Activated T-cell treated with anti-CD3 and anti-CD28 coated beads, Interleukin-2, amount 50 U/mL, for 48 hours (primary cell): ENCODE results near the gene CACNB1.
"Not testable (repeated sequence)": the region's sequence is repeated elsewhere in the genome, so short reads cannot be mapped to it uniquely, and the experiment has no call there.

Experiments used
- DNase-seq, 2 experiments: peaks; one replicate each; pipeline ENCODE4 v3.0.0-alpha.2; 2020

Gene CACNB1

DNA sequence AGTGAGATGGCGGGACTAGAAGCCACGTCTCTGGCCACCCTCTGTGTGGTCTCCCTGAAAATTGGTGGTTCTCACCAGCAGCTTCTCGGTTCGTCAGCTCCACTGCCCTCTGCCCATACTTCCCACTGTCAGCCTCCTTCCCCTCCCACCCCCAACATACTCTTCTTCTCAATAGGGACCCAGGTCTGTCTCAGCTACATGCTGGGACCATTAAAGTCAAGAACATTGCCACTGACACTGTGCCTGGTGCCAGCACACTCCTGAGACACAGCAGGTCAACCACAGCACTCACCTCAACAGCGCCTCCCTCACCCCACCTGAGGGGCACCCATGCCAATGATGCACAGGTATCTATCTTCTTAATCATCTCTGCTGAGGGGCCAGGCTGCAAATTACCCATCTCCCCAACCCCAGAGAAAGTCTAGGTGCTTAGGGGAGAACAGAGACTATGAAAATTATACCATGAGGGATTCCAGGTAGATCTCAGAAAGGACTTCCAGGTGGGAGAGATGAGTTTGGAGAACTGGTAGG lies 47.3 kb downstream of the CACNB1 start:
- DNase-seq, result no peak

DNA sequence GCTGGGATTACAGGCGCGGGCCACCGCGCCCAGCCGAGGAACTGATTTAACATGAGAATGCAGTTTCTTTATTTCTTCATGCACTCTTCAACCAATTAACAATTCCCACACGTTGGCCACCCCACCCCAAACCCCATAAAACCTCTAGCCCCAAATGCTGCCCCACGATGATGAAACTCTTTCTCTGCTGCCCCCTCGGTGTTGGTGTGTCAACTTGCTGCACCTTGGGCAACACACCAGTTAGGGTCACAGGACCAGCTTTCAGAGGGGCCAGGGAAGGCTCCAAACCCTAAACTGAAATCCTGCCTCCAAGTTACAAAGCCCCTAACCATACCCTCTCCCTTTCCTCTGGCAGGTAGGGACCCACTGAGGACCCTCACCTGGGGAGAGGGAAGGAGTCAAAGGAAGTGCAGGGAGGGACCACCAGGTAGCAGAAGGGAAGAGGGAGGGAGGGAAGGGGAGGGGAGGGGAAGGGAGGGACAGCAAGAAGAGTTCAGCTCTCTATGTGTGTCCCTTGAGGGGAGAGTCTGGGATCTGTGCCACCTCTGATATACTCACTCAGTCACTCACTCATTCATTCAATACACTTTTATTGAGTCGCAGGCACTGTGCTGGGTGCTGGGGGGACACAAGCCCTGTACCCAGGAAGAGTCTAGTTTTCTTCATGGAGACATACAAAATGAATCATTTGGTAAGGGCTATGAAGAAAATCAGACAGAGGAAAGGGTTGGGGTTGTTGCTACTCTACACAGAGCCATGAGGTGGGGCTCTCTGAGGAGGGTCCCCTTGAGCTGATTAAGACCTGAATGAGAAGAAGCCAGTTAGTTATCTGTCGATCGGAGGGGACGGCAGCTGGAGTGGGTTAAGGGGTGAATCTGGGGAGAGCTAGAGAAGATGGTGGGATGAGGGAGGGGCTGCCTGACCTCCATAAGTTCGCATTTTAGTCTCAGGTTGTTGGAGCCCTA lies 50.0 kb downstream of the CACNB1 start:
- no peak for DNase-seq

- no peak for DNase-seq
Measured at GRCh38 chr17:39146273-39146672, 51.2 kb downstream of the CACNB1 start.

DNA sequence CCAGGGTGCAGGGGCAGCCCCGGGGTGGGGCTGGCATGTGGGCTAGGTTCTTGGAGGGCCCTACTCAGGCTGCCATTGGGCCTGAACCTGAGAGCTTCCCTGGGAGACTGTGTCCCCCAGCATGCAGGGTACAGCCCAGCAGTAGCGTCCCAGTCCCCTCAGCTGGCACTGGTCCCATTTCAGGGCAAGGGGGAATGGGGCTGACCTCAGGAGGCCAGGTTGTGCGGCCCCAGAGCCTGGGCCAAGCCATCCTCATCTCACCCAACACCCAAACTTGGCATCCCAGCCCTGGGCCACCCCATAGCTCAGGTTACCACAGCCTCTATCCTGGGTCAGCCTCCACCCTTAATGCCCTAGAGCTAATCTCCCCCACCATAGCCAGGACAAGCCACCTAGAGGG lies 52.3 kb downstream of the CACNB1 start:
- DNase-seq, result no peak

DNA sequence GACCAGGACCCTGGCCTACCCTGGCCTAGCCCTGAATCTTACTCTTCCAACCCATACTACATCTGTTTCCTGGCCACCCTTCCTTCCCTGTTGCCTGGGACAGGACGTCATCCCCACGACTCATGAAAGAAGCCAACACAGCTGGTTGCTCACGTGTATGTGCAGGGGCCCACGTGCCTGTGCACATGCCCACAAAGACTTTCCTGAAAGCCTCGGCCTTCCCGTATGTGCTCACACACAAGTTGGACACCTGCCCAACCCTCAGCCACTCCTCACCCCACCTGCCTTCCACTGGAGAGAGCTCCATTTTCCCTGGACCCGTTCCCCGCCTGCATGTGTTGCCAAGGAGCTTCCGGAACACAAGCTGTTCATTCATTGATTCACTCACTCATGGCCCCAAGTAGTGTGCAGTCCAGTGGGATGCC lies 53.0 kb downstream of the CACNB1 start:
- DNase-seq, result no peak

- no peak for DNase-seq
Measured at GRCh38 chr17:39143552-39144093, 53.8 kb downstream of the CACNB1 start.

- DNase-seq, result no peak
Measured at GRCh38 chr17:39141915-39142664, 55.4 kb downstream of the CACNB1 start.

GRCh38 chr17:39141294-39141693 lies 56.2 kb downstream of the CACNB1 start:
- no peak for DNase-seq

DNA sequence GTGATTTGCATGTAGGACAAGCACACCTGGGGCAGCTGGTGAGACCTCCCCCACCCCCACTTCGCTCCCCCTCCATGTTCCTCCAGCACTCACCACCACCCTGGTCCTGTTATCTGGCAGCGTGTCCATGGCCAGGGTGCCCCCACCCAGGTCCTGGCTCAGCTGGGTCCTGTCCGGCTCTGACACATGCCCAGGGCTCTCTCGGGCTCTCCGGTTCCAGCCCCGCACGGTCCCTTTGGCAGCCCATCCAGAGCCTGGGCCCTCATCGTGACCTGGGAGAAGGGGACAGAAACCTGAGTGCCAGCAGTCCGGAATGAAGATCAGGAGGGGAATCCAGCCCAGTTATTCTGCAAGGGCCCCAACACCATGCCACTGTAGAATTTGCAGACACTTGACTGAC lies 57.9 kb downstream of the CACNB1 start:
- no peak for DNase-seq

- DNase-seq, result no peak
Measured at GRCh38 chr17:39139161-39139511, 58.3 kb downstream of the CACNB1 start.

DNA sequence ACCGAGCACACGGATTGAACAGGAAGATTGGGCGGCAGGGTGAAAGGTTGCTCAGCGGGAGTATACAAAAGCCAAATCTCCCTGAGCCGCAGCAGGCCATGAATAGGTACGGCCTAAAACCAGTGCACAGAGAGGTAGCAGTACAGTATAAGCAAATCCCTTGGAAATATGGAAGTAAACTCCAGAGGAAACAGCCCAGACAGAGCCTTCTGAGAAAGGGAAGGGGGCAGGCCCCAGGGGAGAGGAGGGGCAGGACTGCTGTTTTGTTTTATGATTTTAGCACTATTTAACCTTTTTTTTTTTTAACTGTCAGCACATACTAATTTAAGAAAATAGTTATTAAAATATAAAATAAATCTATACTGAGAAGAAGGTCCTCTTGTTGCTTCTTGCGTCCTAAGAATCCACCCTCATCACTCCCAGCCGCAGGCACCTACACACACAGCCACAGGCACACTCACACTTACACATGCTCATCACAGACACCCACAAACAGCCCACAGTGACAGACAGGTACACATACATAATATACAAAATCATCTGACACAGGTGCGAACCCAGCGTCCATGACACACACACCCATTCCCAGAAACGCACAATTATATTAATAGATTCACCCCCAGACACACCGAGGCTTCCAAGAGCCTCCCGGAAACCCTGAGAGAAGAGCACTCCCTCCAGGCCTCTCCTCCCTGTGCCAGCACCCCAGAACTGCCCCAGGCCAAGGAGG lies 58.9 kb downstream of the CACNB1 start:
- no peak for DNase-seq

DNA sequence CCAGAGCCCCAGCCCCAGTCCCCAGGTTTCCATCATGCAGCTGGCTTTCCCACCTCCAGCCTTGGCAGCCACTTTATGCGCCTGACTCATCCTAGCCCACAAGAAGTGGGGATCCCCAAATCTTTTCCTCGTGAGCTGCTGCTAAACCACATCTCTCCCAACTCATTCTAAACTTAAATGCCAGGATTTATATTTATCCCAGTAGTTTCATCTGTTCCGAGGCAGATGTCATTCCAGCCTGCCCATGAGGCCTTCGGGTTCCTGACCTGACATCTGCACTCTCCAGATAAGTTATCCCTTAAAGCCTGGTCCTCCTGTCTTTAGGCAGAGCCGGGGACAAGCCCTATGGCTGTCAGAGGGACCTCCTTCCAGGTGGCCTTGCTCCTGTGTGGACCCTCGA lies 62.6 kb downstream of the CACNB1 start:
- no peak for DNase-seq

- no peak for DNase-seq
Measured at GRCh38 chr17:39132192-39132610, 65.3 kb downstream of the CACNB1 start.

DNA sequence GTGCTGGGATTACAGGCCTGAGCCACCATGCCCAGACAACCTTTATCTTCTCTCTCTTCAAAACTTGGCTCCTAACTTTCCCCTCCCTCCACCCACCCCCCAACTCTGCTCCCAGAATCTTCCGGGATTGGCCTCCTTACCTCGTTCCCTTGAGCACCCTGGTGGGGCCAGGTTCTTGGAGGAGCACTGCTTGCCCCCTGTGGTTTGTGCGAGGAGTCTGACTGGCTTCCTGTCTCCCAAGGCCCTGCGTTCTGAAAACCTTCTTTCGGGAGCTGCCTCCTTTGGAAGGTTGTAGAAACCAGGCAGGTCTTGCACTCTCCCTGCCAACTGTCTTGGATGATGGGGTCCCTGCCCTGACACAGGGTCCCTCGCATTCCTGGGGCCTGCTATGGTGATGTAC lies 65.9 kb downstream of the CACNB1 start:
- no peak for DNase-seq

DNA sequence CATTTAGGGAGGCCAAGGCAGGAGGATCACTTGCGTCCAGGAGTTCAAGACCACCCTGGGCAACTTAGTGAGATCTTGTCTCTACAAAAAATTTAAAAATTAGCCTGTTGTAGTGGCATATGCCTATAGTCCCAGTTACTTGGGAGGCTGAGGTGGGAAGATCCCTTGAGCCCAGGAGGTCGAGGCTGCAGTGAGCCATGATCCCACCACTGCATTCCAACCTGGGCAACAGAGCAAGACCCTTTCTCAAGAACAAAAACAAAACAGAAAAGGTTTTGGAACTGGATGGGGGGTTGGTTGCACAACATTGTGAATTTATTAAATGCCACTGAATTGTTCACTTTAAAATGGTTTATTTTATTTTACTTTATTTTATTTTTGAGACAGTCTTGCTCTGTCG lies 67.3 kb downstream of the CACNB1 start:
- DNase-seq, result no peak

DNA sequence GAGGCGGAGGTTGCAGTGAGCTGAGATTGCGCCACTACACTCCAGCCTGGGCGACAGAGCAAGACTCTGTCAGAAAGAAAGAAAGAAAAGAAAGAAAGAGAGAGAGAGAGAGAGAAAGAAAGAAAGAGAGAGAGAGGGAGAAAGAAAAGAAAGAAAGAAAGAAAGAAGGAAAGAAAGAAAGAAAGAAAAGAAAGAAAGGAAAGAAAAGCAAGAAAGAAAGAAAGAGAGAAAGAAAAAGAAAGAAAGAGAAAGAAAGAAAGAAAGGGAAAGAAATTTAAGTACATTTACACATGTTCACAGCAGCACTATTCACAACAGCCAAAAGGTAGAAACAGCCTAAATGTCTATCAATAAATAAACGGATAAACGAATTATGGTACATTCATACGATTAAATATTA lies 67.9 kb downstream of the CACNB1 start:
- DNase-seq, result not testable (repeated sequence)

DNA sequence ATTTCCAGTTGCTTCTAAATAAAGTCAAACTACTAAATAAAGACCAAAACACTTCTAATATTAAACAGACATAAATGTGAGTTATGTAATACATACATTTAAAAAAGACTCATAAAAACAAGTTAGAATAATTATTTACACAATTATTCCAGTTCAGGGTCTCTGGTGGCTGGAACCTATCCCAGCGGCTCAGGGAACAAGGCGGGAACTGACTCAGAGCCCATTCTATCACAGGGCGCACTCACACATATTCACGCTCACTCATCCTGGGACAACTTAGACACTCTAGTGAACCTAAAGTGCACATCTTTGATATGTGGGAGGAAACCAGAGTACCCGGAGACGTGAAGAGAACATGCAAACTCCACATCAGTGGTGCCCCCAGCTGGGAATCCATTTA lies 71.0 kb downstream of the CACNB1 start:
- DNase-seq, result no peak

DNA sequence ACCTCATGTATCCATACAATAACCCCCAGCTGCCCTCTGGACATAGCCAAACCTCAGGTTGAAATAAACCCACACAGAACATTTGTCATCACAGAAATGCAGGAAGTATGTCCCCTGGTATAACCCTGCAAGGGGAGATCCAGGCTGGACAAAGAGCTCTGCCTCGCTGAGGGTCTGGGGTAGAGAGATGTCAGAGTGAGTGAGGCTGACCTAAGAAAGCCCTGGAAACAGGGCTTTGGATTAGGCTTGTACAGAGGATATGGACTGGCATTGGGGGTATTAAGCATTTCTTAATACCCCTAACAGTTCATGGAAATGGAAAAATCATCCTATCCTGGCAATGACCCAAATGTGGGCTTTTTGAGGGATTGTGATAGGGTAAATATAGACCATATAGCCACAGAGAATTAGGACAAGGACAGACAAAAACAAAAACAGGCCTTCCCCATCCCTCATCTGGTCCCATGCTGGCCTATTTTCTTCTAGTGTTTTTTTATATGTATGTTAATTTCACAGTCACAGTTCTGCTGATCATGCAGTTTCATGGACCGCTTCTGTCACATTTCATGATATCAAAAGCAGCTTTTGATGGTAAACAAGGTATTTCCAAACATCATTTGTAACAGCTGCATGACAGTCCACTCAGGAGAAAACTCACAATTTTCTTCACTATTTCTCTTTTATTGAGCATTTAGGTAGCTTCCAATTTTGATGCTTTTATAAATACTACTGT lies 72.2 kb downstream of the CACNB1 start:
- DNase-seq, result no peak

DNA sequence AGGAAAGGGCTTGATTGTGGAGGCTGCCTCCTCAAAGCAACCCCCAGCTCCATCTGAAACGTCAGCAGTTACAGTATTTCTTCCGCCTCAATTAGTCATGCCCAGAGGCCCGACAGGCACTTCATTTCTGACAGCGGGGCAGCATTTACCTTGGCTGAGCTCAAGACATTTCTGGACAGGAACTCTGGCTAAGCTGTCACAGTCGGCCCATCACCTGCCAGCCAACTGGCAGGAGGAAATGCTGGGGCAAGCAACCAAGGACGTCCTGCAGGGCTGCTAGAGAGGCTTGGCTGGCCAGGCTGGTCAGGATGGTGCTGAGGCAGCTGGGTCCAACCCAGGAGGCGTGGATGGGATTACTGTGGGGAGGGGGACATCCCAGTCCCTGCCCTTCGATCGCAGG lies 73.8 kb downstream of the CACNB1 start:
- DNase-seq, result no peak
